ENCODE results near the gene RHOF. TPM values are rescaled to one million over a fixed set of nuclear protein-coding genes. Genes with fewer than 3 reads are reported as not detected.
A peak's percentile ranks its signal among the peaks of the same experiment; 100 is the strongest.

The RHOF gene
- 10 to 100 TPM in 2 of 3 donors, 1 to 10 TPM in 1; 5.8 to 13.1 (median 12.0) TPM for total RNA-seq

GRCh38 chr12:121793440-121793837 is at the start of gene RHOF:
Gene RHOF (minus strand): TSS chr12:121793688. CDS start chr12:121793633, 55 bp downstream.
- H3K9me3 ChIP-seq, result no peaks in the 10 kb centered on the region
- H3K36me3 ChIP-seq, result no peaks in the 10 kb centered on the region
- peaks cover 10 to 33% of the 10 kb centered on the region in 2 donors for H3K4me1 ChIP-seq
- no peak for TF ChIP-seq POLR2A (IDR thresholded peaks at IDR 0.05)
- TF ChIP-seq, protein P1, sequence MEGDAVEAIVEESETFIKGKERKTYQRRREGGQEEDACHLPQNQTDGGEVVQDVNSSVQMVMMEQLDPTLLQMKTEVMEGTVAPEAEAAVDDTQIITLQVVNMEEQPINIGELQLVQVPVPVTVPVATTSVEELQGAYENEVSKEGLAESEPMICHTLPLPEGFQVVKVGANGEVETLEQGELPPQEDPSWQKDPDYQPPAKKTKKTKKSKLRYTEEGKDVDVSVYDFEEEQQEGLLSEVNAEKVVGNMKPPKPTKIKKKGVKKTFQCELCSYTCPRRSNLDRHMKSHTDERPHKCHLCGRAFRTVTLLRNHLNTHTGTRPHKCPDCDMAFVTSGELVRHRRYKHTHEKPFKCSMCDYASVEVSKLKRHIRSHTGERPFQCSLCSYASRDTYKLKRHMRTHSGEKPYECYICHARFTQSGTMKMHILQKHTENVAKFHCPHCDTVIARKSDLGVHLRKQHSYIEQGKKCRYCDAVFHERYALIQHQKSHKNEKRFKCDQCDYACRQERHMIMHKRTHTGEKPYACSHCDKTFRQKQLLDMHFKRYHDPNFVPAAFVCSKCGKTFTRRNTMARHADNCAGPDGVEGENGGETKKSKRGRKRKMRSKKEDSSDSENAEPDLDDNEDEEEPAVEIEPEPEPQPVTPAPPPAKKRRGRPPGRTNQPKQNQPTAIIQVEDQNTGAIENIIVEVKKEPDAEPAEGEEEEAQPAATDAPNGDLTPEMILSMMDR (IDR thresholded peaks at IDR 0.05), result no peak
- no peak for TF ChIP-seq POLR2AphosphoS5 (IDR thresholded peaks at IDR 0.05)
- intact Hi-C loops (cut with DNase I; ENCODE audit: low total_unique reads), result loop anchor here (5.0 kb wide), 1 partner anchor 514 kb away; no protein-coding TSS in a partner anchor
- H3K27me3 ChIP-seq, result no peaks in the 10 kb centered on the region
- H3K27ac ChIP-seq, result peak within 1 kb of the TSS; percentile 75 to 87
- H3K4me3 ChIP-seq, result peak within 1 kb of the TSS; percentile 30 to 73 (median 53)
- DNase-seq (ENCODE audit: low spot score in 2 of 2), result no peak

DNA sequence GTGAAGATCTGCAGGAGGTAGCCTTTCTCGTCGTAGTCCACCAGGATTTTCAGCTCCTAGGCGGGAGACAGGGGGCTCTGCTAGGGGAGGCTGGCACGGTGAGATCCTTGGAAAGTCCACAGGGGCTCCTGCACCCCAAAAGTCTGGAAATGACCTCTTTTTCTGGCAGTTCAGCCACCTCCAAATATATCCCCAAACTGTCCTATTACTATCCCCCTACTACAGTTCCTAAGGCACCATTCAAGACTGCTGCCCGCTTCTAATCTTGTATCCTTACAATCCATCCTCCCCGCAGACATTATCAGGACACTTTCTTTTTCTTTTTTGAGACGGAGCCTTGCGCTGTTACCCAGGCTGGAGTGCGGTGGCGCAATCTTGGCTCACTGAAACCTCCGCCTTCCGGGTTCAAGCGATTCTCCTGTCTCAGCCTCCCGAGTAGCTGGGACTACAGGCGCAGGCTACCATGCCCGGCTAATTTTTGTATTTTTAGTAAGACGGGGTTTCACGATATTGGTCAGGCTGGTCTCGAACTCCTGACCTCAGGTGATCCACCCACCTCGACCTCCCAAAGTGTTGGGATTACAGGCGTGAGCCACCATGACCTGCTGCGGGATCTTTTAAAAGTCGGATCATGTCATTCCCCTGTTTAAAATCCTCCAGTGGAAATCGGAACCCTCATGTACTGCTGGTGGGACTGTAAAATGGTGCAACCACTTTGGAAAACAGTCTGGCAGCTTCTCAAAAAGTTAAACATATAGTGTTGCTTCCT is 46.7 kb upstream of the RHOF start:
- intact Hi-C loops (cut with DNase I; ENCODE audit: low total_unique reads), result no loop called here
- TF ChIP-seq POLR2A (IDR thresholded peaks at IDR 0.05) (no peak), POLR2AphosphoS5 (IDR thresholded peaks at IDR 0.05) (no peak)
- TF ChIP-seq, protein P1 (IDR thresholded peaks at IDR 0.05), result no peak
- H3K27ac ChIP-seq, result peak overlapping the region; percentile 62 to 78

DNA sequence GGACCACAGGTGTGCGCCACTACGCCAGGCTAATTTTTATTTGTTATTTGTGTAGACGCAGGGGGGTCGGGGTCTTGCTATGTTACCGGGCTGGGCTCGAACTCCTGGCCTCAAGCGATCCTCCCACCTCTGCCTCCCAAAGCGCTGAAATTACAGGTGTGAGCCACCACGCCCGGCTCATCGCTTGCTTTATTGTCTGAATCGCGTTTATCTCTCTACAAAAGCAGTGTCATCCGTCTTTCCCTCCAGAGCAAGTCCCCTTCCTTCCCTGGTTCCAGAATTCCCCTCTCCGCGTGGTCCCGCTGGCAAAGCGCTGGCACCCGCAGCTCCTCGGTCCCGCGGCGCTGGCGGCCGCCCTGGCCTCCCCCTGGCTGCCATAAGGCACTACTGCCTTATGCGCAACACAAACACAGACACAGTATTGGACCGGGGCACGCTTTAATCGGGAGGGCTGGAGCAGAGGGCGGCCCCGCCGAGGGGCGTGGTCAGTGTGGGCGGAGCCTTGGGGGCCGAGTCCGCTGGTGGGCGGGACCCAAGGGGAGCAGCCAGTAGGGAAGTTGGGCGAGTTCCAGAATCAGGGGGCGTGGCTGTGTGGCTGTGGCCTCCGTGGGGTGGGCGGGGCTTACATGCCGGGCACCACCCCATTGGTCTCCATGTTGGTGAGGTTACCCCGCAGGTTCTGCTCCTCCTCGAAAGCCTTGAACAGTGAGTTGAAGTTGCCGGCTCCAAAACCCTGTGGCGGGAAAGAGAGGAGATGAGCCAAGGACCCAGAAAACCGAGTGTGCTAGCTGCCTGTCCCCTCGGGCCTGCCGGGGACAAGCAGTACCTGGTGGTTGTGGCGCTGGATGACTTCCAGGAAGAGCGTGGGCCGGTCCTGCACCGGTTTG is 45.9 kb upstream of the RHOF start:
- TF ChIP-seq POLR2A (IDR thresholded peaks at IDR 0.05) (no peak), POLR2AphosphoS5 (IDR thresholded peaks at IDR 0.05) (peak in 2 of 3 donors; percentile 20 to 43)
- TF ChIP-seq, protein P1 (IDR thresholded peaks at IDR 0.05), result peak in 2 of 3 donors; percentile 37 to 50
- no peaks in the 10 kb centered on the region for H3K27me3 ChIP-seq
- peak overlapping the region; percentile 62 to 78 for H3K27ac ChIP-seq
- peak; percentile 99 to 100 for DNase-seq (ENCODE audit: low spot score in 2 of 2)
- no peaks in the 10 kb centered on the region for H3K36me3 ChIP-seq
- intact Hi-C loops (cut with DNase I; ENCODE audit: low total_unique reads), result no loop called here
- H3K9me3 ChIP-seq, result no peaks in the 10 kb centered on the region
- no peaks in the 10 kb centered on the region for H3K4me1 ChIP-seq
- peak overlapping the region; percentile 45 to 68 (median 64) for H3K4me3 ChIP-seq

More for the DNA sequence above, 46.7 kb upstream of the RHOF start:
- Histone ChIP-seq H3K4me3 (peak overlapping the region; percentile 45 to 68 (median 64)), H3K9me3 (no peaks in the 10 kb centered on the region), H3K36me3 (no peaks in the 10 kb centered on the region), H3K27me3 (no peaks in the 10 kb centered on the region), H3K4me1 (no peaks in the 10 kb centered on the region)
- no peak for DNase-seq (ENCODE audit: low spot score in 2 of 2)

GRCh38 chr12:121838126-121838525 is 44.6 kb upstream of the RHOF start:
- no peaks in the 10 kb centered on the region for H3K36me3 ChIP-seq
- no peak for DNase-seq (ENCODE audit: low spot score in 2 of 2)
- intact Hi-C loops (cut with DNase I; ENCODE audit: low total_unique reads), result no loop called here
- no peaks in the 10 kb centered on the region for H3K27me3 ChIP-seq
- no peaks in the 10 kb centered on the region for H3K4me1 ChIP-seq
- H3K4me3 ChIP-seq, result no peak overlapping the region
- no peak for TF ChIP-seq POLR2A (IDR thresholded peaks at IDR 0.05)
- TF ChIP-seq, protein P1 (IDR thresholded peaks at IDR 0.05), result no peak
- no peak for TF ChIP-seq POLR2AphosphoS5 (IDR thresholded peaks at IDR 0.05)
- no peaks in the 10 kb centered on the region for H3K9me3 ChIP-seq
- no peak overlapping the region for H3K27ac ChIP-seq

All from breast epithelium (tissue), 4 donors.